ENCODE data around the gene SLC2A8.

Gene SLC2A8

GRCh38 chr9:127437497-127438264 is 40.7 kb downstream of the SLC2A8 start:
- no peak for DNase-seq (ENCODE audit: low read depth)

GRCh38 chr9:127438394-127438793 is 41.4 kb downstream of the SLC2A8 start:
- DNase-seq (ENCODE audit: low read depth) = no peak

- DNase-seq (ENCODE audit: low read depth) = no peak
These were observed 47.4 kb downstream of the SLC2A8 start for GRCh38 chr9:127444283-127444920.

GRCh38 chr9:127444921-127445850 is 48.2 kb downstream of the SLC2A8 start:
- DNase-seq (ENCODE audit: low read depth) = no peak

- DNase-seq (ENCODE audit: low read depth) = no peak
These were observed 49.1 kb downstream of the SLC2A8 start for GRCh38 chr9:127445851-127446712.

GRCh38 chr9:127446713-127447415 is 49.9 kb downstream of the SLC2A8 start:
- DNase-seq (ENCODE audit: low read depth) = no peak

GRCh38 chr9:127447416-127448111 is 50.6 kb downstream of the SLC2A8 start:
- no peak for DNase-seq (ENCODE audit: low read depth)

DNA sequence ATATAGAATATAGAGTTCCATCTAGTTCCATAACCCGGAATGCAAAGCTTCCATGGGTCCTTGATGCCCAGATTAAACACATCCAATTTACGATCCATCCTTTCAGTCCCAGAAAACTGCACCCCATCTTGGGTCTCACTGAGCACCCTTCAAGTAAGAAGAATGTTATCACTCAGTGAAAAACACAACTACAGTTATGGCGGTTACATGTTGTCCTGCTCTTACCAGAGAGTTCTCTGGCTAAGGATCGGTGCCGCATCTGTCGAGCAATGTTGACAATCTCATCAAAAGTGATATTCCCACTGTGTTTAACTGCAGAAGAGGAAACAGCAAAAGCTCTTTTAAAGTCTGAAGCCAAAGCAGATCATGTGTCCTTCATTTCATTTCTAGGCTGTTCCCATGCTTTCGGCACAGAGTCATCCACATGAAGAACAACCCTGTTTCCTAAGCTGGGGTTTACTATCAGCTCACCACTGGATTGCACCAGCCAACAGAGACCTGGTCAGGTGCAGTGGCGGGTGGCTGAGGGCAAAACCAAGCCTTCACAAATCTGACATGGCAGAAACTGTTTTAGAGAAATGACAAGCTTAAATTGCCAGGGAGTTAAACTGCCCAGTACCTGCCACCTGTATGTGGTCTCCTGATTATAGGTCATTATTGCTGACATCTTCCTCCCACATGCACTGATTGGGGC is 51.3 kb downstream of the SLC2A8 start:
- no peak for DNase-seq (ENCODE audit: low read depth)

GRCh38 chr9:127449332-127449966 is 52.5 kb downstream of the SLC2A8 start:
- no peak for DNase-seq (ENCODE audit: low read depth)

GRCh38 chr9:127450243-127450760 is 53.3 kb downstream of the SLC2A8 start:
- no peak for DNase-seq (ENCODE audit: low read depth)

DNA sequence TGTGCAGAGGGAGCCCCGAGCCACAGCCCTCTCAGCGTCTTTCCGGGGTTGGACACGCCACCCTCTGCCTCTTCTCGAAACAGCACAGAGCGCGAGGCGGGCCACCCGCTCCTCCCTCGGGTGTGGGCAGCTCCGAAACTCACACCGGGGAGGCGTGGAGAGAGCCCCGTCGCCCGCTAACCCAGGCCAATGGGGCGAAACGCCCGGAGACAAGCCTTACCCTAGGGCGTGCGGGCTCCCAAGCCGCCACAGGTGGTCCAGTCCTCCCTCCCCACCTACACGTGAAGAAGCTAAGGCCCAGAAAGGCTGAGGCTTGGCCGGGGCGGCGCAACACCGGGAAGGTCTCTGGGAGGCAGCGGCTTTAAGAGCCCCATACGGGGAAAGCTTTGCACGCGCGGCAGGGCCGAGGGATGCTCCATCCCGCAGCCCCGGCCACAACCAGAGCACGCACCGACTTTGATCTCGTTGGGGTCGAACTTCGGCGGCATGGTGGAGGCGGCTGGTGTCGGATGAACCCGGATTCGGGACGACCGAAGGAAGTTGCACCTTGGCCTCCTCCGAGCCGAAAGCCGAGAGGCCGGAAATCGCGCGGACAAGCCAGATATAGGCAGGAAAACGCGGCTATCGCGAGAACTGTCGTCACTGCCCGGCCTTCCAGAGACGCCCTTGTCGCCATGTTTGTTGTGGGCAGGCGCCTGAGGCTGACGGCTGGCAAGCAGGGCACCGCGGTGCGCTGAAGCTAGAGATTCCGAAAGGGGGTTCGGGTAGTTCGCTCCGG is 54.0 kb downstream of the SLC2A8 start, which contains the start of the genes LRSAM1 and RPL12:
LRSAM1 (plus strand) TSS at position 681 of the 778 bp plus-strand sequence. CDS start 3,018 bp downstream, outside the sequence.
RPL12 (minus strand) TSS at position 577 of the 778 bp plus-strand sequence; CDS start at position 488, 89 bp downstream.
- DNase-seq (ENCODE audit: low read depth) = peak; percentile 87

DNA sequence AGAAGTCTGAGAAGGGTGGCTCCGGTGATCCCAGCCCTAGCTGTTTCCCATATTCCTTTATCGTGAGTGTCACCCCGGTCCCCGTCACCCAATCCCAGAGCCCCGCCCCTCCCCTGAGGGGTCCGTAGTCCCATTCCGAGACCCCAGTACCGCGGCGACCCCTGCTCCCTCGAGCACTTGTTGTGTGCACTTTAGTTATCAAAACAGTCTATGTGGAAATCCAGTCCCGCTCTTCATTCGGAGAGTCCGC is 54.6 kb downstream of the SLC2A8 start:
- DNase-seq (ENCODE audit: low read depth) = no peak

DNA sequence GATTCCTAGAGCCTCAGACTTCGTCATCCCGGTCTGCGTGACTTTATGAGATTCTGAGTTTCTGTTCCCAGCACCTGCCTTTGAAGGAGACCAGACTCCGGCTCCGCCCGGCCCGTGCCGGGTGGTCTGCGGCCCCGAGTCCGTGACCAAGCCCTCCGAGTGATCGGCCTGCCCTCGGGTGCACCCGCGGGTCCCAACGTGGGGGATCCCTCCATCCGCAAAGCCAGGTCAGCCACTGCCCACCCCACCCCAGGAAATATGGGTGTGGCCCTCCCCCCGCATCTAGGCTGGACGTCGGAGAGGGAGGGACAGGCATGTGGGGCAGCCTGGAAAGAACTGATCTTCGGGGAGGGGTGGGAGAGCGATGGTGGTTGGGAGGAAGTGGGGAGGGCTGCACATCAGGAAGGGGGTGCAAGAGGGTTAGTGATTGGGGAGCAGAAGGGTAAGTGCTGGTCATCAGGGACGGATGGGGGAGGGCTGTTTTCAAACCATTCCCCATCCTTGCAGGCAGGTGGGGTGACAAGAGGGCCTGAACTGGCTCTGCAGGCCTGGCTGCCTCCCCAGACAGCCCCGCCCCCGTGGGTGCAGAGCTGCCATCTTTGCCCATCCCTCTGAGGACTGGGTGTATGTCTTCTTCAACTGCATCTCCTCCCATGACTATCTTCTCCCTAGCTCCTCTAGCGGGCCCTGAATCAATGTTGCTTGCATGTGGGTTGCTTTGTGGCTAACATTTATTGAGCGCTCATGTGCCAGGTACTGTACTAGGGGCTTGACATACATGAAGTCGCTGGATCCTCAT is 55.1 kb downstream of the SLC2A8 start:
- no peak for DNase-seq (ENCODE audit: low read depth)

DNA sequence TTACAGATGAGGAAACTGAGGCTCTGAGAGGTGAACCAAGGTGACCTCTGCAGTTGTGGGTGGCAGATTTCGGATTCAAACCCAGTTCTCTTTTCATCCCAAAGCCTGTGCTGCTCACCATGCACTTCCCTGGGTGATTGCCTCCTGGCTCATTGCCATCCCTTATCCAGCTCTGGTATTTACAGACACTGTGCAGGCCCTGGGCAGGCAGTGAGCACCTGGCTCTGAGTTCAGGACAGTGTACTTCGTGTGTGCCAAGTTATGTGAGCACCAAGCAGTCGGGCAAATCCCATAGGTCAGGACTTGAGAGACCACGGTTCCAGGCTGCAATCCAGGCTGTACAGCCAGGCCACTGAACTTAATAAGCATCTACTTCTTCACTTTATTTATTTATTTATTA is 55.7 kb downstream of the SLC2A8 start:
- no peak for DNase-seq (ENCODE audit: low read depth)

DNA sequence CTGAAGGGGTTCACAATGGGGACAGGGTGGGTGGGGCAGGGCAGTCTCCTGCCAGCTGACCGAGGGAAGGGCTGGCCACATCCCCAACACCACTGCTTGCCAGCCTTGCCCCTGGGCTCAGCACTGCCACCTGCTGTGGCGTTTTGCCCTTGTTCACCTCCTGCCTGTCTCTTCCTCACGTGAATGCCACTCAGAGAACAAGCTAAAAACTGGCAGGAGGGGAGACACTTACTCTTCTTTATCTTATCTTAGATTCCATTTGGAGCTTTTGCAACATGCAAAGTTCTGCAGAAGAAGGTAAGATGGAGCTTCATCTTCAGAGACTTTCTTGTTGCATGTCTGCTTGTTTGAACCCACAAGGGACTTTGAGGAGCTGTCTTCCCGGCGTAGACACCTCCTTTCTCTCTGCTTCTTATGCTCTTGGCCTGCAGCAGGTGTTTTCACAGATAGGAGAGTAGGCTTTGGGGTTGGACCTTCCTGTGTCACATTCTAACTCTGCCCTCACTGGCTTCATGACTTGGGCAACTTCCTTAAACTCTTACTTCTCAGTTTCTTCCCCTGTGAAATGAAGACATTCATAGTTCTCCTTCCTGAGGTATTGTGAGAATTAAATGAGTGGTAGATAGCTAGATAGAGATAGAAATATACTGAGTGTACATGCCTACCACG is 58.5 kb downstream of the SLC2A8 start:
- DNase-seq (ENCODE audit: low read depth) = no peak

DNA sequence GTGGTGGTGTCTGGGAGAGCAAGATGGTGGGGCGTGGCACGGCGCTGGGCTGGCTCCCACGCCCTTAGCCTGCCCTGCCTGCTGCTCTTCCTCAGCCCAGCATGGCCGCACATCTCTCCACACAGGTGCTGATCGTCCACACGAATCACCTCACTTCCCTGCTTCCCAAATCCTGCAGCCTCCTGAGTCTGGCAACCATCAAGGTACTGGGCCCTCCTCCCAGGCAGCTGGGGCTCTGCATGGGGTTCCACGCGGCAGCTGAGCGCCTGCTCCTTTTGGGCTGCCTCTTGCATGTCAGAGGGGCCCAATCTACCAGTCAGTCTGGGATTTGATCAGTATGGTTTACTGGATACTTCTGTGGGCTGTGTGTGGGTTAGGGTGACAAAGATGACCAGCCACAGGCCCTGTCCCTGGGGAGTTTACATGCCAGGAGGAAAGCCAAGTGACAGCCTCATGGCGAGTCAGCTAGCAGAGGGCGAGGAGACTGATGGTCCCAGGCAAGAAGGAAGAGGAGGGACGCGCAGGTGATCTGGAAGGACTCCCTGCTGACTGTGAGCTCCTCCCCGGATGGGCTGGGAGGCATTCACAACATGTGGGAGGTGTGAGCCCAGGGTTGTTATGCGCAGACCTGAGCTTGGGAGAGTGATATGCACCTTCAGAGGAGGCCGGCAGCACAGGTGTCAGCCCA is 60.4 kb downstream of the SLC2A8 start:
- DNase-seq (ENCODE audit: low read depth) = no peak

All from stromal cell of bone marrow (primary cell).